ENCODE data around the gene TRMU. TPM values are rescaled to one million over a fixed set of nuclear protein-coding genes. Genes with fewer than 3 reads are reported as not detected.

The TRMU gene
- total and polyA plus RNA-seq, 4 donors, result 24.1 to 42.3 (median 34.0) TPM

DNA sequence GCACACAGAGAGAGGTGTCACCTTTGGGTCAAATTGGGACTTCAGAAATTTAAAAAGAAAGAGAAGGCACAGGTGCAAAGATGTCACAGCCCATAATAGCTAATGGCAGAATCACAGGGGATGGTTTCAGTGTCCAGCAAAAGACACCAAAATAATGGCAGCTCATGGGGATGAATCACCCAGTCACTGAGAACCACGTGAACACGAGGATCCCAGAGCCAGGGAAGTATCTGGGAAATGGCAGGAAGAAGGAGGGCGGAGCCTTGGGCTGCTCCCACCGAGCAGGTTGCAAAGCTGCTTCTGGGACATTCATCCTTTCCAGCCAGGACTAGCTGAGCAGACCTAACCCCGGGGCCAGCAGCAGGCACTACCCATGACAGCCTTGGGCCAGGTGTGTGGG, 45.6 kb downstream of the TRMU start:
- Histone ChIP-seq H3K27ac (ENCODE audit: low read depth in 1 of 2, low read length in 1 of 2) (no peak overlapping the region), H3K27me3 (ENCODE audit: control insufficient read depth in 3 of 3, insufficient read depth in 3 of 3, low read length in 2 of 3) (peaks cover 0 to 2% (median 0%) of the 10 kb centered on the region in 3 donors), H3K9me3 (ENCODE audit: control insufficient read depth in 4 of 4, insufficient read depth in 3 of 4, low read length in 3 of 4) (peaks cover 0 to 2% (median 0%) of the 10 kb centered on the region in 4 donors), H3K4me1 (ENCODE audit: control insufficient read depth in 5 of 5, insufficient read depth in 5 of 5, low read length in 5 of 5) (peaks cover 3 to 14% (median 5%) of the 10 kb centered on the region in 5 donors), H3K36me3 (ENCODE audit: control insufficient read depth in 4 of 4, insufficient read depth in 4 of 4, low read length in 4 of 4) (no peaks in the 10 kb centered on the region), H3K4me3 (no peak overlapping the region), H3K9ac (ENCODE audit: insufficient read depth in 1 of 2, low read length in 2 of 2) (no peak overlapping the region)
- no peak for DNase-seq
- TF ChIP-seq, protein P1, sequence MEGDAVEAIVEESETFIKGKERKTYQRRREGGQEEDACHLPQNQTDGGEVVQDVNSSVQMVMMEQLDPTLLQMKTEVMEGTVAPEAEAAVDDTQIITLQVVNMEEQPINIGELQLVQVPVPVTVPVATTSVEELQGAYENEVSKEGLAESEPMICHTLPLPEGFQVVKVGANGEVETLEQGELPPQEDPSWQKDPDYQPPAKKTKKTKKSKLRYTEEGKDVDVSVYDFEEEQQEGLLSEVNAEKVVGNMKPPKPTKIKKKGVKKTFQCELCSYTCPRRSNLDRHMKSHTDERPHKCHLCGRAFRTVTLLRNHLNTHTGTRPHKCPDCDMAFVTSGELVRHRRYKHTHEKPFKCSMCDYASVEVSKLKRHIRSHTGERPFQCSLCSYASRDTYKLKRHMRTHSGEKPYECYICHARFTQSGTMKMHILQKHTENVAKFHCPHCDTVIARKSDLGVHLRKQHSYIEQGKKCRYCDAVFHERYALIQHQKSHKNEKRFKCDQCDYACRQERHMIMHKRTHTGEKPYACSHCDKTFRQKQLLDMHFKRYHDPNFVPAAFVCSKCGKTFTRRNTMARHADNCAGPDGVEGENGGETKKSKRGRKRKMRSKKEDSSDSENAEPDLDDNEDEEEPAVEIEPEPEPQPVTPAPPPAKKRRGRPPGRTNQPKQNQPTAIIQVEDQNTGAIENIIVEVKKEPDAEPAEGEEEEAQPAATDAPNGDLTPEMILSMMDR (IDR thresholded peaks at IDR 0.05; ENCODE audit: control extremely low read depth, extremely low read depth), result no peak
- WGBS, 2 donors, result 63 to 76% methylated on average over 5 of the region's 5 CpGs
- no peak for ATAC-seq (ENCODE audit: insufficient read depth, low FRiP score)

DNA sequence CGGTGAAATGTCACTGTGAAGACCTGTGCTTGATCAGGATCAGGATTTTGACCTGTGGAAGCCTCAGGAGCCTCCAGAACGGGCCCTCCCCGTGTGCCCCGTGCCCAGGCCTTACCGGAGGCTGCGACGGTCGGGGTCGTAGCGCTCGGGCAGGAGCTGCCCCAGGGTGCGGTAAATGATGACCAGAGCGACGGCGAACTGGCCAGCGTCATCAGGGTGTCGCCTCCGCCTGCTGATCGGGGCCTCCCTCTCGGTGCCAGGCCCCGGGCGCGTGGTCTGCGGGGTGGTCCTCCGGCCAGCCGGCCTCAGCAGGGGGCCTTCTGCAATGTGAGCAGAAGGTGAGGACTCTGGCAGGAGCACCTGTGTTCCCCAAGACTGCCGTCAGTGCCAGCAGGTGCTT, 46.2 kb downstream of the TRMU start:
- TF ChIP-seq, protein P1 (IDR thresholded peaks at IDR 0.05; ENCODE audit: control extremely low read depth, extremely low read depth), result no peak
- no peak for ATAC-seq (ENCODE audit: insufficient read depth, low FRiP score)
- peaks cover 0 to 2% (median 0%) of the 10 kb centered on the region in 4 donors for H3K9me3 ChIP-seq (ENCODE audit: control insufficient read depth in 4 of 4, insufficient read depth in 3 of 4, low read length in 3 of 4)
- H3K4me3 ChIP-seq, result no peak overlapping the region
- no peaks in the 10 kb centered on the region for H3K36me3 ChIP-seq (ENCODE audit: control insufficient read depth in 4 of 4, insufficient read depth in 4 of 4, low read length in 4 of 4)
- no peak overlapping the region for H3K27ac ChIP-seq (ENCODE audit: low read depth in 1 of 2, low read length in 1 of 2)
- no peak overlapping the region for H3K9ac ChIP-seq (ENCODE audit: insufficient read depth in 1 of 2, low read length in 2 of 2)
- peaks cover 3 to 14% (median 5%) of the 10 kb centered on the region in 5 donors for H3K4me1 ChIP-seq (ENCODE audit: control insufficient read depth in 5 of 5, insufficient read depth in 5 of 5, low read length in 5 of 5)
- no peak for DNase-seq
- H3K27me3 ChIP-seq (ENCODE audit: control insufficient read depth in 3 of 3, insufficient read depth in 3 of 3, low read length in 2 of 3), result peaks cover 0 to 2% (median 0%) of the 10 kb centered on the region in 3 donors
- 94% methylated on average over 27 of the region's 27 CpGs for WGBS, 2 donors

DNA sequence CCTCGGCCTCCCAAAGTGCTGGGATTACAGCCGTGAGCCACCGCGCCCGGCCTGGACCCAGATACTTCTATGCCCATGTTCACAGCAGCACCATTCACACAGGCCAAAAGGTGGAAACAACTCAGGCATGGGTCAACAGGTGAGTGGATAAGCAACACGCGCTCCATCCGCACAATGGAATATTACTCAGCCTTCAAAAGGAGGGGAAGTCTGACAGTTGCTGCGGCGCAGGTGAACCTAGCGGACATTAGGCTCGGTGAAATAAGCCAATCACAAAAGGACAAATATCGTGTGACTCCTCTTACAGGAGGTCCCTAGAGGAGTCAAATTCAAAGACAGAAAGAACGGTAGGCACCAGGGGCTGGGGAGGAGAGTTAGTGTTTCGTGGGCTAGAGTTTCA, 47.0 kb downstream of the TRMU start:
- Histone ChIP-seq H3K9ac (ENCODE audit: insufficient read depth in 1 of 2, low read length in 2 of 2) (no peak overlapping the region), H3K27ac (ENCODE audit: low read depth in 1 of 2, low read length in 1 of 2) (no peak overlapping the region), H3K27me3 (ENCODE audit: control insufficient read depth in 3 of 3, insufficient read depth in 3 of 3, low read length in 2 of 3) (peaks cover 0 to 2% (median 0%) of the 10 kb centered on the region in 3 donors), H3K4me3 (no peak overlapping the region), H3K36me3 (ENCODE audit: control insufficient read depth in 4 of 4, insufficient read depth in 4 of 4, low read length in 4 of 4) (no peaks in the 10 kb centered on the region), H3K9me3 (ENCODE audit: control insufficient read depth in 4 of 4, insufficient read depth in 3 of 4, low read length in 3 of 4) (peaks cover 0 to 2% (median 0%) of the 10 kb centered on the region in 4 donors), H3K4me1 (ENCODE audit: control insufficient read depth in 5 of 5, insufficient read depth in 5 of 5, low read length in 5 of 5) (peaks cover 3 to 11% (median 5%) of the 10 kb centered on the region in 5 donors)
- WGBS, 2 donors, result 88 to 97% methylated on average over 15 of the region's 15 CpGs
- DNase-seq, result no peak
- TF ChIP-seq, protein P1 (IDR thresholded peaks at IDR 0.05; ENCODE audit: control extremely low read depth, extremely low read depth), result no peak
- ATAC-seq (ENCODE audit: insufficient read depth, low FRiP score), result no peak

DNA sequence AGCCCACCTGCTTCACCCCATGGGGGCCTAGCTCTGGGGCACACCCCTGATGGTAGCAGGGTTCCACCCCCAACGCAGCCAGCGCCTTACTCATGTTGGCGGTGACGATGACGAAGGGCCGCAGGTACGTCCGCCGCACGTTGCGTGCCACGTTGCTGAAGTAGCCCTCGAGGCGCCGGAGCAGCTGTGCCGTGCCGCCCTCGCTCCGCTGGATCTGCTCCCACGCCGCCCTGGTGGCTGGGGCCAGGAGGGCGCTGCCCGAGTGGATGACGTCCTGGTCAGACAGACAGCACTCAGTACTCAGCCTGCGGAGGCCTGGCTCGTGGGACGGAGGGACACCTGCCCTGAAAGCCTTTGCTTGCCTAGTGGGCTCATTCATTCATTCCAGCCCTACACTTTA, 50.8 kb downstream of the TRMU start:
- 94 to 96% methylated on average over 27 of the region's 27 CpGs for WGBS, 2 donors

More for the DNA sequence above, 50.8 kb downstream of the TRMU start:
- Histone ChIP-seq H3K36me3 (ENCODE audit: control insufficient read depth in 4 of 4, insufficient read depth in 4 of 4, low read length in 4 of 4) (peaks cover 0 to 10% (median 0%) of the 10 kb centered on the region in 4 donors), H3K27ac (ENCODE audit: low read depth in 1 of 2, low read length in 1 of 2) (no peak overlapping the region), H3K4me3 (no peak overlapping the region), H3K27me3 (ENCODE audit: control insufficient read depth in 3 of 3, insufficient read depth in 3 of 3, low read length in 2 of 3) (no peaks in the 10 kb centered on the region), H3K4me1 (ENCODE audit: control insufficient read depth in 5 of 5, insufficient read depth in 5 of 5, low read length in 5 of 5) (peaks cover 0 to 7% (median 0%) of the 10 kb centered on the region in 5 donors), H3K9ac (ENCODE audit: insufficient read depth in 1 of 2, low read length in 2 of 2) (no peak overlapping the region), H3K9me3 (ENCODE audit: control insufficient read depth in 4 of 4, insufficient read depth in 3 of 4, low read length in 3 of 4) (peaks cover 0 to 2% (median 0%) of the 10 kb centered on the region in 4 donors)
- DNase-seq (no peak), ATAC-seq (ENCODE audit: insufficient read depth, low FRiP score) (no peak)
- TF ChIP-seq, protein P1 (IDR thresholded peaks at IDR 0.05; ENCODE audit: control extremely low read depth, extremely low read depth), result no peak

Measured in lung (tissue), 12 donors.